ENCODE data around the gene MTCL1. TPM values are rescaled to one million over a fixed set of nuclear protein-coding genes. Genes with fewer than 3 reads are reported as not detected.

Gene MTCL1
- polyA plus RNA-seq, 2 donors = 4.4 to 6.5 TPM

Other genes starting within 250 kb of the MTCL1 start
- gene RAB12, start 96.1 kb upstream of the MTCL1 start, polyA plus RNA-seq = 10 to 100 TPM; 18.9 to 20.8 TPM

Measured in esophagus (tissue), 2 donors.